ENCODE data around the gene ST3GAL5.

Gene ST3GAL5

GRCh38 chr2:85797263-85797660, 91.5 kb downstream of the ST3GAL5 start:
- no peak overlapping the region for H3K4me3 ChIP-seq (replicated peaks in 1 of 2; ENCODE audit: low read depth in 2 of 2, low read length in 2 of 2)
- TF ChIP-seq, protein P1, sequence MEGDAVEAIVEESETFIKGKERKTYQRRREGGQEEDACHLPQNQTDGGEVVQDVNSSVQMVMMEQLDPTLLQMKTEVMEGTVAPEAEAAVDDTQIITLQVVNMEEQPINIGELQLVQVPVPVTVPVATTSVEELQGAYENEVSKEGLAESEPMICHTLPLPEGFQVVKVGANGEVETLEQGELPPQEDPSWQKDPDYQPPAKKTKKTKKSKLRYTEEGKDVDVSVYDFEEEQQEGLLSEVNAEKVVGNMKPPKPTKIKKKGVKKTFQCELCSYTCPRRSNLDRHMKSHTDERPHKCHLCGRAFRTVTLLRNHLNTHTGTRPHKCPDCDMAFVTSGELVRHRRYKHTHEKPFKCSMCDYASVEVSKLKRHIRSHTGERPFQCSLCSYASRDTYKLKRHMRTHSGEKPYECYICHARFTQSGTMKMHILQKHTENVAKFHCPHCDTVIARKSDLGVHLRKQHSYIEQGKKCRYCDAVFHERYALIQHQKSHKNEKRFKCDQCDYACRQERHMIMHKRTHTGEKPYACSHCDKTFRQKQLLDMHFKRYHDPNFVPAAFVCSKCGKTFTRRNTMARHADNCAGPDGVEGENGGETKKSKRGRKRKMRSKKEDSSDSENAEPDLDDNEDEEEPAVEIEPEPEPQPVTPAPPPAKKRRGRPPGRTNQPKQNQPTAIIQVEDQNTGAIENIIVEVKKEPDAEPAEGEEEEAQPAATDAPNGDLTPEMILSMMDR (IDR thresholded peaks at IDR 0.05; ENCODE audit: low read depth, low read length): no peak
- no peak for DNase-seq (ENCODE audit: low read depth in 2 of 2)

DNA sequence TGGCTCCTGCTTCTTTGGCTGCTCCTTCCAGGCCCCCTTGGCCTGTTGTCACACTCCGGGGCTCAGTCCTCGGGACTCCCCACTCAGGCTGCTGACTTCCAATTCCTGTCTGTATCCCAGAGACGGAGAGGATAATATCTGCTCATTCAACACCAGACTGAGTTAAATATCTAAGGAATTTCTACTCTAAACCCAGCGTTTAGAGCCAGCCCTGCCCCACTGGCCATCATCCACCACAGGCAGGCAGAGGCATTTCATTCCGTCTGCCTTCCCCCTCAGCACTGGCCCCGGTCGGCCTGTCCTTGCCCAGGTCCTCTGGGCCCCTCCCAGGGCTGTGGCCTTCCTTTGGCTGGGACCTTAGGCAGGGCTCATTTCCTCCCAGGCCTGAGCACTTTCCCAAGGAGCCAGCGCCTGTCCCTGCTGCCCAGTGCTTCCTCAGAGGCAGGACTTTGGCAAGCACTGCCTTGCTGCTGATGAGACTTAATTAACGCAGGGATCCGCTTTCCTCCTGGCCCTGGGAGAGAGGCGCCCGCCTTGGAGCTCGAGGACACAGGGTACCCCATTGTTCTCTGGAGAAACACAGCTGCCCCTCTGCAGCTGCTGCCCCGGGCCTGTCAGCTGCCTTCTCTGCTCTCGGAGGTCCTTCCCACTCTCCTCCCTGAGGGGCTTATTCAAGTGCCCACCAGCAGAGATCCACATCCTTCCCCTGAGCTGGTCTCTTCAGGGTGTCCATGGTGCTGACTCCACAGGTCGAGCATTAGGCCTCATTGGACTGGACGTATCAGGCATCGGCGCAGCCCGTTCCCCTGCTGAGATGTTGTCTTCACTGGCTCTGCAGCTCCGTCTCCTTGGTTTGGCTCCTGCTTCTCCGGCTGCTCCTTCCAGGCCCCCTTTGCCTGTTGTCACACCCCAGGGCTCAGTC, 92.2 kb downstream of the ST3GAL5 start:
- TF ChIP-seq, protein P1 (IDR thresholded peaks at IDR 0.05; ENCODE audit: low read depth, low read length): no peak
- DNase-seq (ENCODE audit: low read depth in 2 of 2): peak in 1 of 2 donors; percentile 64
- H3K4me3 ChIP-seq (replicated peaks in 1 of 2; ENCODE audit: low read depth in 2 of 2, low read length in 2 of 2): no peak overlapping the region

DNA sequence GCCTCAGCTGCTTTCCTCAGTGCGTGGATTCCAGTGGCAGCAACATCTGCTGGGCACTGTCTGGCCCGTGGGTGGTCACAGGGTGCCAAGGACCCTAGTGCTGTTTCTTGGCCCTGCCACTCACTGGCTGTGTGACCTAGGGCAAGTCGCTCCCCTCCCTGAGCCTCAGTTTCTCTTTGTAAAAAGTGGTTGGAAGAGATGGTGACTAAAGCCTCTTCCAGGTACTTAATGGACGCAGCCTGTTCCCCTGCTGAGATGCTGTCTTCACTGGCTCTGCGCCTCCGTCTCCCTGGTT, 92.8 kb downstream of the ST3GAL5 start:
- TF ChIP-seq, protein P1 (IDR thresholded peaks at IDR 0.05; ENCODE audit: low read depth, low read length): no peak
- no peak for DNase-seq (ENCODE audit: low read depth in 2 of 2)
- no peak overlapping the region for H3K4me3 ChIP-seq (replicated peaks in 1 of 2; ENCODE audit: low read depth in 2 of 2, low read length in 2 of 2)

GRCh38 chr2:85795331-85796045, 93.3 kb downstream of the ST3GAL5 start:
- DNase-seq (ENCODE audit: low read depth in 2 of 2): no peak
- TF ChIP-seq, protein P1 (IDR thresholded peaks at IDR 0.05; ENCODE audit: low read depth, low read length): no peak
- H3K4me3 ChIP-seq (replicated peaks in 1 of 2; ENCODE audit: low read depth in 2 of 2, low read length in 2 of 2): no peak overlapping the region

GRCh38 chr2:85794491-85795121, 94.2 kb downstream of the ST3GAL5 start:
- DNase-seq (ENCODE audit: low read depth in 2 of 2): peak in 1 of 2 donors; percentile 22
- no peak overlapping the region for H3K4me3 ChIP-seq (replicated peaks in 1 of 2; ENCODE audit: low read depth in 2 of 2, low read length in 2 of 2)
- TF ChIP-seq, protein P1 (IDR thresholded peaks at IDR 0.05; ENCODE audit: low read depth, low read length): no peak

GRCh38 chr2:85794038-85794441, 94.8 kb downstream of the ST3GAL5 start:
- H3K4me3 ChIP-seq (replicated peaks in 1 of 2; ENCODE audit: low read depth in 2 of 2, low read length in 2 of 2): no peak overlapping the region
- TF ChIP-seq, protein P1 (IDR thresholded peaks at IDR 0.05; ENCODE audit: low read depth, low read length): no peak
- DNase-seq (ENCODE audit: low read depth in 2 of 2): no peak

Measured in cardiac fibroblast (primary cell).